NCI-H2227 (cell line): ENCODE data around the gene NF2.

ENCODE experiments used
- DNase-seq: peaks from one replicate; lab custom pipeline; 2025; ENCODE audit not compliant: unreplicated experiment; lab: John Stamatoyannopoulos, UW

NF2 gene

GRCh38 chr22:29738118-29738815 is 134.8 kb downstream of the NF2 start:
- DNase-seq = no peak

- no peak for DNase-seq
These were observed 136.0 kb downstream of the NF2 start for GRCh38 chr22:29739346-29739875.

- no peak for DNase-seq
These were observed 136.8 kb downstream of the NF2 start for GRCh38 chr22:29740216-29740615.

GRCh38 chr22:29741926-29742325 is 138.5 kb downstream of the NF2 start:
- DNase-seq = no peak

GRCh38 chr22:29742326-29742725 is 138.9 kb downstream of the NF2 start:
- no peak for DNase-seq

GRCh38 chr22:29744902-29745301 is 141.5 kb downstream of the NF2 start:
- no peak for DNase-seq

- no peak for DNase-seq
These were observed 144.4 kb downstream of the NF2 start for GRCh38 chr22:29747832-29748231.
